HL-60 (cell line): ENCODE data around the gene CNR2.

ENCODE experiments used
- CTCF ChIP-seq: IDR thresholded peaks from one replicate; pipeline ENCODE4 v1.5.1; 2011; ENCODE audit warnings: low read length, control low read depth, inconsistent platforms; ENCODE audit not compliant: insufficient read depth
- GABPA ChIP-seq: IDR thresholded peaks from 2 replicates; pipeline ENCODE4 v1.6.1; 2012; ENCODE audit warnings: low read depth
- POLR2AphosphoS5 ChIP-seq: IDR thresholded peaks from 2 replicates; pipeline ENCODE4 v1.6.1; 2012; ENCODE audit warnings: low read depth
- REST ChIP-seq: IDR thresholded peaks from 2 replicates; pipeline ENCODE4 v1.6.1; 2012; ENCODE audit warnings: low read depth; ENCODE audit not compliant: insufficient replicate concordance
- SPI1 ChIP-seq: IDR thresholded peaks from 2 replicates; pipeline ENCODE4 v1.6.1; 2012; ENCODE audit warnings: low read depth, mild to moderate bottlenecking, borderline replicate concordance

- TF ChIP-seq CTCF (no peak), POLR2AphosphoS5 (no peak), GABPA (no peak), REST (no peak), SPI1 (no peak)
Measured at GRCh38 chr1:23928789-23929188, 15.6 kb upstream of the CNR2 start.
